ENCODE measurements around the gene SAP30BP. TPM values are rescaled to one million over a fixed set of nuclear protein-coding genes. Genes with fewer than 3 reads are reported as not detected.
A peak's percentile ranks its signal among the peaks of the same experiment; 100 is the strongest.

SAP30BP gene
- total RNA-seq, 3 donors from 2014 or later (not counting 1 experiment from before 2014, with no cell fraction given): 234 to 246 (median 240) TPM

DNA sequence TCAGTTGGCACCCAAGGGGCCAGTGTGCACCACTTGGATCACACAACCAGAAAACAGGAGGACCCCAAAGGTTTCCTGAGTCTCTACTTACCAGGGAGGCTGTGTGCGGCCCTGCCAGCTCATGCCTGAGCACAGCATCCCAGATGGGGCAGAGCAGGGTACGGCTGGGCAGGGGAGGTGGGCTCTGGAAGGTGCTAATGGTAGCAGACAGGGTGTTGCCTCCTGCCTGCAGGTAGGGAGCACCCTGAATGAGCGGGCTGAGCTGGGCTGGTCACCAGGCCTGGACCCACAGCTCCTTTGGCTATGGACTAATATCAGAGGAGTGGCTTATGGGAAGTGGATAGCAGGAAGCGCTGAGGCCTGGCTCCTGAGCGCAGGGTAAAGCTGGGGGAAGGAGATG lies 14.8 kb upstream of the SAP30BP start:
- no peak overlapping the region for H3K4me3 Mint-ChIP-seq
- no peak overlapping the region for H3K27ac Mint-ChIP-seq
- no peak overlapping the region for H3K27ac ChIP-seq (ENCODE audit: low read length)
- TF ChIP-seq, protein P1, sequence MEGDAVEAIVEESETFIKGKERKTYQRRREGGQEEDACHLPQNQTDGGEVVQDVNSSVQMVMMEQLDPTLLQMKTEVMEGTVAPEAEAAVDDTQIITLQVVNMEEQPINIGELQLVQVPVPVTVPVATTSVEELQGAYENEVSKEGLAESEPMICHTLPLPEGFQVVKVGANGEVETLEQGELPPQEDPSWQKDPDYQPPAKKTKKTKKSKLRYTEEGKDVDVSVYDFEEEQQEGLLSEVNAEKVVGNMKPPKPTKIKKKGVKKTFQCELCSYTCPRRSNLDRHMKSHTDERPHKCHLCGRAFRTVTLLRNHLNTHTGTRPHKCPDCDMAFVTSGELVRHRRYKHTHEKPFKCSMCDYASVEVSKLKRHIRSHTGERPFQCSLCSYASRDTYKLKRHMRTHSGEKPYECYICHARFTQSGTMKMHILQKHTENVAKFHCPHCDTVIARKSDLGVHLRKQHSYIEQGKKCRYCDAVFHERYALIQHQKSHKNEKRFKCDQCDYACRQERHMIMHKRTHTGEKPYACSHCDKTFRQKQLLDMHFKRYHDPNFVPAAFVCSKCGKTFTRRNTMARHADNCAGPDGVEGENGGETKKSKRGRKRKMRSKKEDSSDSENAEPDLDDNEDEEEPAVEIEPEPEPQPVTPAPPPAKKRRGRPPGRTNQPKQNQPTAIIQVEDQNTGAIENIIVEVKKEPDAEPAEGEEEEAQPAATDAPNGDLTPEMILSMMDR (IDR thresholded peaks at IDR 0.05): no peak
- no peaks in the 10 kb centered on the region for H3K27me3 ChIP-seq (ENCODE audit: control insufficient read depth, insufficient read depth, low read length)
- H3K4me1 Mint-ChIP-seq: peaks cover 4 to 5% of the 10 kb centered on the region in 2 donors
- no peaks in the 10 kb centered on the region for H3K4me1 ChIP-seq (ENCODE audit: control insufficient read depth, insufficient read depth, low read length)
- no peaks in the 10 kb centered on the region for H3K9me3 ChIP-seq (ENCODE audit: control insufficient read depth, insufficient read depth, low read length)
- 97% methylated on average over 5 of the region's 5 CpGs for WGBS (ENCODE audit: insufficient coverage)
- no peaks in the 10 kb centered on the region for H3K9me3 Mint-ChIP-seq
- H3K4me3 ChIP-seq (ENCODE audit: low read length): no peak overlapping the region
- no peak for ATAC-seq
- no peaks in the 10 kb centered on the region for H3K27me3 Mint-ChIP-seq (ENCODE audit: low read depth in 2 of 2)
- DNase-seq: no peak
- H3K36me3 ChIP-seq (ENCODE audit: control insufficient read depth, insufficient read depth, low read length): peaks cover 18% of the 10 kb centered on the region
- intact Hi-C loops (cut with micrococcal nuclease): no loop called here
- no peaks in the 10 kb centered on the region for H3K36me3 Mint-ChIP-seq

DNA sequence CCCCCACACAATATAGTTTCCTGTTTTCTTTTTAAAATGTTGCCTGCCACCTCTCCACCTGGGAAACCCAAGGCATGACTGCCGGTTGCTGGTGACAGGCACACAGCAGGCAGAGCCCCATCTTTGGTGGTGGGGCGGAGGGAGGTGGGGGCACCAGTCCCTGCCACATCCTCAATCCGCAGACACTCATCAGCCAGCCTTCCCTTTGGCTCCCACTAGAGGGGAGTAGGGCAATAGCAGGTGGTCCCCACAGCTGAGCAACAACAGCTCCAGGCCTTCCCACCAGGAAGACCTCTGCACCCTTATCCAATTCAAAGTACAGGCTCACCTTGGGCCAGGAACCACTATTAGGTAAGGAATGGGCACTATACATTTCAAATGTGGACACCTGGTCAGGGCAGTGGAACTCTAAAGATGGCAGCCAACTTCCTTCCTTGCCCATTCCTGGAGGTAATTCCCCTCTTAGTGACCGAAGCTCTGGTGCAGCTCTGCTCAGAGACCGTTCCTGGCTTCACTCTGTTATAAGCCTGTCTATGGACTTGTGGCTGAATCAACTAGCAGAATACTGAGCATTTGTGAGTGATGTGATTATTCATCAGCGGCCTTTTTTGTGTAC lies 14.1 kb upstream of the SAP30BP start:
- no peaks in the 10 kb centered on the region for H3K27me3 ChIP-seq (ENCODE audit: control insufficient read depth, insufficient read depth, low read length)
- Mint-ChIP-seq H3K9me3 (no peaks in the 10 kb centered on the region), H3K36me3 (no peaks in the 10 kb centered on the region), H3K27ac (peak overlapping the region in 1 of 2 donors; percentile 34), H3K4me1 (peaks cover 4 to 5% of the 10 kb centered on the region in 2 donors), H3K4me3 (no peak overlapping the region), H3K27me3 (ENCODE audit: low read depth in 2 of 2) (no peaks in the 10 kb centered on the region)
- intact Hi-C loops (cut with micrococcal nuclease): no loop called here
- H3K36me3 ChIP-seq (ENCODE audit: control insufficient read depth, insufficient read depth, low read length): peaks cover 22% of the 10 kb centered on the region
- no peaks in the 10 kb centered on the region for H3K9me3 ChIP-seq (ENCODE audit: control insufficient read depth, insufficient read depth, low read length)
- 63% methylated on average over 4 of the region's 6 CpGs for WGBS (ENCODE audit: insufficient coverage)
- ATAC-seq (peak; percentile 63 to 89 (median 83)), DNase-seq (peak in 1 of 2 donors; percentile 59)
- H3K4me1 ChIP-seq (ENCODE audit: control insufficient read depth, insufficient read depth, low read length): no peaks in the 10 kb centered on the region
- no peak overlapping the region for H3K27ac ChIP-seq (ENCODE audit: low read length)
- TF ChIP-seq, protein P1 (IDR thresholded peaks at IDR 0.05): peak; percentile 50
- no peak overlapping the region for H3K4me3 ChIP-seq (ENCODE audit: low read length)

DNA sequence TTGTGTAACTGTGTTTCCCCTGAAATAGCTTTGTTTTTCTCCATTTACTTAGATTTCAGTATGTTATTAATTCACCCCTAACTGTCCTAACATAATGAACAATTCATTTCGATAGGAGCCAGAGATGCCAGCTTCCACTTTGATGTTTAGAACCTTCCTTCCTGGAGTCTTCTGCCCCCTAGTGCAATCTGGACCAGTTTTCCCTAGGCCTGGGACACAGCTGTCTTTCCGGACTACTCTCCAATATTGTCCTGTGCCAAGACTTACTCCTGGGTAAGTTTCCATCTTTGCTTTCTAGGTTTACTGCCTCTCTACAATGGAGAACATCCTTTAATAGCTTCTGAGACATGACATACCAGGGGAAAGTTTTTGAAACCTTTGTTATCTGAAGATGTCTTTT lies 13.0 kb upstream of the SAP30BP start:
- no peak for ATAC-seq
- TF ChIP-seq, protein P1 (IDR thresholded peaks at IDR 0.05): no peak
- H3K4me3 ChIP-seq (ENCODE audit: low read length): no peak overlapping the region
- peak overlapping the region in 1 of 2 donors; percentile 12 for H3K27ac Mint-ChIP-seq
- H3K27me3 Mint-ChIP-seq (ENCODE audit: low read depth in 2 of 2): no peaks in the 10 kb centered on the region
- WGBS (ENCODE audit: insufficient coverage): 89% methylated on average over 2 of the region's 2 CpGs
- H3K27me3 ChIP-seq (ENCODE audit: control insufficient read depth, insufficient read depth, low read length): no peaks in the 10 kb centered on the region
- H3K4me1 ChIP-seq (ENCODE audit: control insufficient read depth, insufficient read depth, low read length): no peaks in the 10 kb centered on the region
- no peaks in the 10 kb centered on the region for H3K36me3 Mint-ChIP-seq
- H3K9me3 Mint-ChIP-seq: no peaks in the 10 kb centered on the region
- H3K4me3 Mint-ChIP-seq: no peak overlapping the region
- peaks cover 28% of the 10 kb centered on the region for H3K36me3 ChIP-seq (ENCODE audit: control insufficient read depth, insufficient read depth, low read length)
- no peak for DNase-seq
- no peaks in the 10 kb centered on the region for H3K9me3 ChIP-seq (ENCODE audit: control insufficient read depth, insufficient read depth, low read length)
- intact Hi-C loops (cut with micrococcal nuclease): no loop called here
- peaks cover 4 to 5% of the 10 kb centered on the region in 2 donors for H3K4me1 Mint-ChIP-seq
- H3K27ac ChIP-seq (ENCODE audit: low read length): no peak overlapping the region

DNA sequence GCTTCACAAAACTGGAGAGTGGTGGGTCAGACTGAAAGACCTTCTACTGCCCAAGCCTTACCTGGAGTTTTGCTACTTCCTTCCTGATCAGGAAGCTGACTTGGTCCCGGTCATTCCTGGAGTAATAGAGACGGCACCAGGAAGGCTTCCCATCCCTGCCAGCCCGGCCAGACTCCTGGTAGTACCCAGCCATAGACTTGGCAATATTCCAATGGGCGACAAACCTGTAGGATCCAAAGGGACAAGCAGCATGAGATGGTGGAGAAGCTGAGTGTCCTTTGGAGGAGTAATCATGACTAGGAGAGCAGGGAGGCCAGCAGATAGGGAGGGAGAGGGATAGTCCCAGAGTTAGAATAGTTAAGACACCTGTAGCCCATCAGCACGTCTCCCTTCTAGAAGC lies 8.9 kb upstream of the SAP30BP start:
- H3K27ac ChIP-seq (ENCODE audit: low read length): no peak overlapping the region
- DNase-seq: no peak
- Mint-ChIP-seq H3K36me3 (no peaks in the 10 kb centered on the region), H3K4me3 (no peak overlapping the region), H3K9me3 (no peaks in the 10 kb centered on the region), H3K27ac (no peak overlapping the region), H3K27me3 (ENCODE audit: low read depth in 2 of 2) (no peaks in the 10 kb centered on the region), H3K4me1 (no peaks in the 10 kb centered on the region)
- no peak overlapping the region for H3K4me3 ChIP-seq (ENCODE audit: low read length)
- no peaks in the 10 kb centered on the region for H3K27me3 ChIP-seq (ENCODE audit: control insufficient read depth, insufficient read depth, low read length)
- no peak for ATAC-seq
- intact Hi-C loops (cut with micrococcal nuclease): no loop called here
- H3K9me3 ChIP-seq (ENCODE audit: control insufficient read depth, insufficient read depth, low read length): no peaks in the 10 kb centered on the region
- WGBS (ENCODE audit: insufficient coverage): 92% methylated on average over 5 of the region's 5 CpGs
- TF ChIP-seq, protein P1 (IDR thresholded peaks at IDR 0.05): no peak
- H3K4me1 ChIP-seq (ENCODE audit: control insufficient read depth, insufficient read depth, low read length): no peaks in the 10 kb centered on the region
- H3K36me3 ChIP-seq (ENCODE audit: control insufficient read depth, insufficient read depth, low read length): peaks cover 41% of the 10 kb centered on the region
